Measurements from ENCODE around the gene R3HDM4. TPM values are rescaled to one million over a fixed set of nuclear protein-coding genes. Genes with fewer than 3 reads are reported as not detected.

The R3HDM4 gene
- total and polyA plus RNA-seq, 4 donors, result 31.6 to 139 (median 77.7) TPM

DNA sequence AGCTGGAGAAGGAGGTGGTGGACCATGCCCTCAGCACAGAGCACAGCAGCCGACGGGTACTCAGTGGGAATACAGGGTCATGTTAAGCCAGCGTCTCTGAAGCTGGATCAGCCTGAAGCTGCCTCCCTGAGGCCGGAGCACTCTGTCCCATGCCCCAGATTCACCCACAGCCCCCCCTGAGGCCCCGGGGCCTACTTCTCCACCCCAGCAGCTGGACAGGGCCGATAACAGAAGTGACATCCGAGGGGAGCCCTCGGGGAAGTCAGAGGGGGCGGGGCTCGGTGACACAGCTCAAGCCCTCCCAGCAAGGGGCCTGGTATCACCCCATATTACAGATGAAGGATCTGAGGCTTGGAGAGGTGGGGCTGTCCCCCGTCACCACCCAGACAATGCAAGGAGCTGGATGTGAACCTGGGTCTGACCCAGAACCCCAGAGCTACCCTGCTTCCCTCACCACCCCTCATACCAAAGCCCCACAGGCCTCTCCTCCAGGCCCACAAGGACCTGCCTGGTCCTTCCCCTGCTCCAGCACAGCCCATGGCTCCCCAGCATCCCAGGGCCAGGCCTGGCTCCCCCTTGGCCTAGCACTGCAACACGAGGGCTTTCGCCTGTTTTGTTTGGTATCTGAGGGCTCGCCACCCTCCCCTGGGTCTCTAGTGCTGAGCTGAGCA, 5.7 kb downstream of the R3HDM4 start:
- Histone ChIP-seq H3K9ac (ENCODE audit: insufficient read depth in 1 of 2, low read length in 2 of 2) (no peak overlapping the region), H3K4me3 (no peak overlapping the region)
- no peak for DNase-seq

DNA sequence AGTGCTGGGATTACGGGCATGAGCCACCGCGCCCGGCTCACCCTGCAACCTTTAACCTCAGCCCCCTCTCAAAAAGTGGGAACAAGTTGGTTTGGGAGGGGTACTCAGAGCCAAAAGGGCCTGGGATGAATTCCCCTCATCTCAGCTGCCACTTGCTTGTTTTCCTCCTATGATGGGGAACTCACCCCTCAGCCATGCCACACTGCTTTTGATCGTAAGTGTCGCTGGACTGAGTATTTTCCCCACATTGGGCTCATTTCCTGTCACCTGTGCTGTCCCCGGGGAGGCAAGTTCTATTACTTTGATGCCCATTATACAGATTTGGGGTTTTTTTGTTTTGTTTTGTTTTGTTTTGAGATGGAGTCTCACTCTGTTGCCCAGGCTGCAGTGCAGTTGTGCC, 6.5 kb downstream of the R3HDM4 start:
- Histone ChIP-seq H3K4me3 (no peak overlapping the region), H3K9me3 (ENCODE audit: control insufficient read depth in 4 of 4, insufficient read depth in 3 of 4, low read length in 3 of 4) (no peaks in the 10 kb centered on the region), H3K27ac (ENCODE audit: low read depth in 1 of 2, low read length in 1 of 2) (no peak overlapping the region), H3K36me3 (ENCODE audit: control insufficient read depth in 4 of 4, insufficient read depth in 4 of 4, low read length in 4 of 4) (peaks cover 0 to 8% (median 0%) of the 10 kb centered on the region in 4 donors), H3K4me1 (ENCODE audit: control insufficient read depth in 5 of 5, insufficient read depth in 5 of 5, low read length in 5 of 5) (peaks cover 0 to 5% (median 0%) of the 10 kb centered on the region in 5 donors), H3K27me3 (ENCODE audit: control insufficient read depth in 3 of 3, insufficient read depth in 3 of 3, low read length in 2 of 3) (no peaks in the 10 kb centered on the region), H3K9ac (ENCODE audit: insufficient read depth in 1 of 2, low read length in 2 of 2) (no peak overlapping the region)
- WGBS, 2 donors, result 93 to 94% methylated on average over 7 of the region's 7 CpGs
- TF ChIP-seq, protein P1, sequence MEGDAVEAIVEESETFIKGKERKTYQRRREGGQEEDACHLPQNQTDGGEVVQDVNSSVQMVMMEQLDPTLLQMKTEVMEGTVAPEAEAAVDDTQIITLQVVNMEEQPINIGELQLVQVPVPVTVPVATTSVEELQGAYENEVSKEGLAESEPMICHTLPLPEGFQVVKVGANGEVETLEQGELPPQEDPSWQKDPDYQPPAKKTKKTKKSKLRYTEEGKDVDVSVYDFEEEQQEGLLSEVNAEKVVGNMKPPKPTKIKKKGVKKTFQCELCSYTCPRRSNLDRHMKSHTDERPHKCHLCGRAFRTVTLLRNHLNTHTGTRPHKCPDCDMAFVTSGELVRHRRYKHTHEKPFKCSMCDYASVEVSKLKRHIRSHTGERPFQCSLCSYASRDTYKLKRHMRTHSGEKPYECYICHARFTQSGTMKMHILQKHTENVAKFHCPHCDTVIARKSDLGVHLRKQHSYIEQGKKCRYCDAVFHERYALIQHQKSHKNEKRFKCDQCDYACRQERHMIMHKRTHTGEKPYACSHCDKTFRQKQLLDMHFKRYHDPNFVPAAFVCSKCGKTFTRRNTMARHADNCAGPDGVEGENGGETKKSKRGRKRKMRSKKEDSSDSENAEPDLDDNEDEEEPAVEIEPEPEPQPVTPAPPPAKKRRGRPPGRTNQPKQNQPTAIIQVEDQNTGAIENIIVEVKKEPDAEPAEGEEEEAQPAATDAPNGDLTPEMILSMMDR (IDR thresholded peaks at IDR 0.05; ENCODE audit: control extremely low read depth, extremely low read depth), result no peak
- ATAC-seq (ENCODE audit: insufficient read depth, low FRiP score) (no peak), DNase-seq (no peak)

More for the DNA sequence above, 5.7 kb downstream of the R3HDM4 start:
- Histone ChIP-seq H3K36me3 (ENCODE audit: control insufficient read depth in 4 of 4, insufficient read depth in 4 of 4, low read length in 4 of 4) (peaks cover 0 to 5% (median 0%) of the 10 kb centered on the region in 4 donors), H3K27ac (ENCODE audit: low read depth in 1 of 2, low read length in 1 of 2) (peak overlapping the region in 1 of 2 donors; percentile 8), H3K4me1 (ENCODE audit: control insufficient read depth in 5 of 5, insufficient read depth in 5 of 5, low read length in 5 of 5) (peaks cover 0 to 5% (median 0%) of the 10 kb centered on the region in 5 donors), H3K27me3 (ENCODE audit: control insufficient read depth in 3 of 3, insufficient read depth in 3 of 3, low read length in 2 of 3) (no peaks in the 10 kb centered on the region), H3K9me3 (ENCODE audit: control insufficient read depth in 4 of 4, insufficient read depth in 3 of 4, low read length in 3 of 4) (no peaks in the 10 kb centered on the region)
- 53 to 66% methylated on average over 14 of the region's 14 CpGs for WGBS, 2 donors
- TF ChIP-seq, protein P1 (IDR thresholded peaks at IDR 0.05; ENCODE audit: control extremely low read depth, extremely low read depth), result no peak
- ATAC-seq (ENCODE audit: insufficient read depth, low FRiP score), result no peak

DNA sequence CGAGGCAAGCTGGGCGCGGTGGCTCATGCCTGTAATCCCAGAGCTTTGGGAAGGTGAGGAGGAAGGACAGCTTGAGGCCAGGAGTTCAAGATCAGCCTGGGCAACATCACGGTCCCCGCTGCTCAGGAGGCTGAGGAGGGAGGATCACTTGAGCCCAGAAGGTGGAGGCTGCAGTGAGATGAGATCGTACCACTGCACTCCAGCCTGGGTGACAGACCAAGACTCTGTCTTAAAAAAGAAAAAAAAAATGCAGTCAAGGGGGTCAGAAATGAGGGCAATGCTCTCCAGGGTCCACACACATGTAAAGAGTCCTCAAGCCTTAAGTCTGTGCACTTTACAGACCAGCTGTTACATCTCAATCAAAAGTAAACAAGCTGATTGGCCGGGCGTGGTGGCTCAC, 8.5 kb downstream of the R3HDM4 start:
- Histone ChIP-seq H3K4me3 (no peak overlapping the region), H3K27me3 (ENCODE audit: control insufficient read depth in 3 of 3, insufficient read depth in 3 of 3, low read length in 2 of 3) (no peaks in the 10 kb centered on the region), H3K27ac (ENCODE audit: low read depth in 1 of 2, low read length in 1 of 2) (no peak overlapping the region), H3K4me1 (ENCODE audit: control insufficient read depth in 5 of 5, insufficient read depth in 5 of 5, low read length in 5 of 5) (peaks cover 0 to 5% (median 0%) of the 10 kb centered on the region in 5 donors), H3K9me3 (ENCODE audit: control insufficient read depth in 4 of 4, insufficient read depth in 3 of 4, low read length in 3 of 4) (no peaks in the 10 kb centered on the region), H3K9ac (ENCODE audit: insufficient read depth in 1 of 2, low read length in 2 of 2) (no peak overlapping the region), H3K36me3 (ENCODE audit: control insufficient read depth in 4 of 4, insufficient read depth in 4 of 4, low read length in 4 of 4) (peaks cover 0 to 13% (median 0%) of the 10 kb centered on the region in 4 donors)
- TF ChIP-seq, protein P1 (IDR thresholded peaks at IDR 0.05; ENCODE audit: control extremely low read depth, extremely low read depth), result no peak
- DNase-seq, result no peak
- 90 to 93% methylated on average over 8 of the region's 8 CpGs for WGBS, 2 donors
- no peak for ATAC-seq (ENCODE audit: insufficient read depth, low FRiP score)
